Astrocyte (in vitro differentiated cells and primary cell): ENCODE measurements around the gene ABCA7. TPM values are rescaled to one million over a fixed set of nuclear protein-coding genes. Genes with fewer than 3 reads are reported as not detected.
A peak's percentile ranks its signal among the peaks of the same experiment; 100 is the strongest.

Source experiments
- DNase-seq: peaks from one replicate; pipeline ENCODE4 v3.0.0-alpha.2; 2010; ENCODE audit warnings: low read depth
- FAIRE-seq: peaks from 2 replicates; lab custom pipeline; 2011; peaks lifted over from hg19 to GRCh38; lab: Jason Lieb, UNC
- H2AFZ ChIP-seq: 2 replicates; pipeline ENCODE4 v1.6.0; 2012; ENCODE audit warnings: low read depth, low read length, inconsistent platforms
- H3K27ac ChIP-seq: 2 replicates; pipeline ENCODE4 v1.5.1; 2011; ENCODE audit warnings: low read depth, low read length, inconsistent platforms
- H3K27me3 ChIP-seq: 2 replicates; pipeline ENCODE4 v1.6.0; 2011; ENCODE audit warnings: low read length, inconsistent platforms; ENCODE audit not compliant: insufficient read depth
- H3K36me3 ChIP-seq: 2 replicates; pipeline ENCODE4 v1.5.1; 2011; ENCODE audit warnings: low read length, inconsistent platforms; ENCODE audit not compliant: insufficient read depth
- H3K4me1 ChIP-seq: 2 replicates; pipeline ENCODE4 v1.5.1; 2011; ENCODE audit warnings: low read length, inconsistent platforms; ENCODE audit not compliant: insufficient read depth
- H3K4me2 ChIP-seq: 2 replicates; pipeline ENCODE4 v1.6.0; 2012; ENCODE audit warnings: low read length, inconsistent platforms
- H3K4me3 ChIP-seq: 2 replicates; pipeline ENCODE4 v1.5.1; 2011; ENCODE audit warnings: low read depth, mild to moderate bottlenecking, low read length, inconsistent platforms; ENCODE audit not compliant: insufficient read depth
- H3K79me2 ChIP-seq: 2 replicates; pipeline ENCODE4 v1.6.0; 2012; ENCODE audit warnings: mild to moderate bottlenecking, low read length, inconsistent platforms; ENCODE audit not compliant: insufficient read depth
- H3K9ac ChIP-seq: 2 replicates; pipeline ENCODE4 v1.6.0; 2012; ENCODE audit warnings: mild to moderate bottlenecking, low read length, inconsistent platforms
- H3K9me3 ChIP-seq: 2 replicates; pipeline ENCODE4 v1.5.1; 2012; ENCODE audit warnings: low read depth, mild to moderate bottlenecking, low read length, inconsistent platforms; ENCODE audit not compliant: insufficient read depth
- H4K20me1 ChIP-seq: 2 replicates; pipeline ENCODE4 v1.6.0; 2012; ENCODE audit warnings: low read length, inconsistent platforms; ENCODE audit not compliant: insufficient read depth
- H3K27ac Mint-ChIP-seq: one replicate; pipeline ENCODE4 v1.8.0; 2021; ENCODE audit warnings: mild to moderate bottlenecking, mixed read lengths; ENCODE audit not compliant: unreplicated experiment
- H3K27me3 Mint-ChIP-seq: one replicate; pipeline ENCODE4 v1.8.0; 2021; ENCODE audit warnings: low read depth, mixed read lengths; ENCODE audit not compliant: unreplicated experiment
- H3K36me3 Mint-ChIP-seq: one replicate; pipeline ENCODE4 v1.8.0; 2021; ENCODE audit warnings: low read depth, mixed read lengths; ENCODE audit not compliant: unreplicated experiment
- H3K4me1 Mint-ChIP-seq: one replicate; pipeline ENCODE4 v1.8.0; 2021; ENCODE audit warnings: low read depth, mixed read lengths; ENCODE audit not compliant: unreplicated experiment
- H3K4me3 Mint-ChIP-seq: one replicate; pipeline ENCODE4 v1.8.0; 2021; ENCODE audit warnings: mild to moderate bottlenecking, moderate library complexity, mixed read lengths; ENCODE audit not compliant: unreplicated experiment
- H3K9me3 Mint-ChIP-seq: one replicate; pipeline ENCODE4 v1.8.0; 2021; ENCODE audit warnings: mild to moderate bottlenecking, mixed read lengths; ENCODE audit not compliant: unreplicated experiment
- CTCF ChIP-seq: IDR thresholded peaks from 2 replicates; pipeline ENCODE4 v1.5.1; 2011; ENCODE audit warnings: low read depth, mild to moderate bottlenecking, inconsistent platforms, low read length, moderate library complexity; ENCODE audit not compliant: insufficient read depth
- EZH2 ChIP-seq: IDR thresholded peaks from 2 replicates; pipeline ENCODE4 v1.6.1; 2012; ENCODE audit warnings: mild to moderate bottlenecking, low read length, inconsistent platforms; ENCODE audit not compliant: insufficient read depth
- total RNA-seq: library from RNA; stranded (reverse); gene quantifications from 2 replicates; pipeline ENCODE4 v1.2.1, GENCODE V29; 2021

Gene ABCA7
- total RNA-seq, 1 donor from 2014 or later, result 18.4 TPM

- no peaks in the 10 kb centered on the region for H3K27me3 ChIP-seq
- Mint-ChIP-seq H3K27me3 (no peaks in the 10 kb centered on the region), H3K9me3 (peaks cover 4% of the 10 kb centered on the region), H3K27ac (peak overlapping the region; percentile 95), H3K4me3 (peak overlapping the region; percentile 72), H3K4me1 (peaks cover 11% of the 10 kb centered on the region), H3K36me3 (peaks cover 4% of the 10 kb centered on the region)
- DNase-seq (peak; percentile 100), FAIRE-seq (no peak)
- H3K9ac ChIP-seq, result peak overlapping the region; percentile 74
- H3K4me1 ChIP-seq, result peaks cover 47% of the 10 kb centered on the region
- peaks cover 26% of the 10 kb centered on the region for H4K20me1 ChIP-seq
- no peaks in the 10 kb centered on the region for H3K36me3 ChIP-seq
- H3K9me3 ChIP-seq, result no peaks in the 10 kb centered on the region
- no peak for TF ChIP-seq EZH2
- no peak for TF ChIP-seq CTCF
- H3K79me2 ChIP-seq, result peaks cover 23% of the 10 kb centered on the region
- no peak overlapping the region for H2AFZ ChIP-seq
- H3K4me2 ChIP-seq, result peak overlapping the region; percentile 78
- H3K27ac ChIP-seq, result peak overlapping the region; percentile 95
- no peak overlapping the region for H3K4me3 ChIP-seq
Measured at GRCh38 chr19:1102407-1103131, 62.7 kb downstream of the ABCA7 start.

GRCh38 chr19:1103132-1103707 is 63.3 kb downstream of the ABCA7 start:
- Mint-ChIP-seq H3K4me1 (peaks cover 11% of the 10 kb centered on the region), H3K4me3 (peak overlapping the region; percentile 72), H3K9me3 (peaks cover 4% of the 10 kb centered on the region), H3K27ac (peak overlapping the region; percentile 95), H3K36me3 (peaks cover 4% of the 10 kb centered on the region), H3K27me3 (no peaks in the 10 kb centered on the region)
- Histone ChIP-seq H3K36me3 (no peaks in the 10 kb centered on the region), H4K20me1 (peaks cover 30% of the 10 kb centered on the region), H2AFZ (no peak overlapping the region), H3K27ac (peak overlapping the region; percentile 95), H3K9ac (peak overlapping the region; percentile 74), H3K9me3 (no peaks in the 10 kb centered on the region), H3K4me2 (peak overlapping the region; percentile 78), H3K27me3 (no peaks in the 10 kb centered on the region), H3K4me3 (peak overlapping the region; percentile 28), H3K4me1 (peaks cover 47% of the 10 kb centered on the region), H3K79me2 (peaks cover 23% of the 10 kb centered on the region)
- TF ChIP-seq CTCF (no peak), EZH2 (no peak)
- no peak for DNase-seq
- no peak for FAIRE-seq
